Renal pelvis (tissue), 12 donors: ENCODE measurements around the gene HINT1. TPM values are rescaled to one million over a fixed set of nuclear protein-coding genes. Genes with fewer than 3 reads are reported as not detected.
"Not testable (repeated sequence)": the region's sequence is repeated elsewhere in the genome, so short reads cannot be mapped to it uniquely, and the experiment has no call there.

Experiments
- DNase-seq: peaks from one replicate; pipeline ENCODE4 v3.0.0-alpha.2; 2013
- long read RNA-seq, 16 experiments: transcript quantifications; one replicate each; lab custom pipeline, GENCODE V29; 2026
- polyA plus RNA-seq, 3 donors: library from polyadenylated mRNA; unstranded; fragments of 120-200 nt; gene quantifications; one replicate each; pipeline ENCODE4 v1.2.1, GENCODE V29; 2013; ENCODE audit not compliant: insufficient read length in 3 of 3

Gene HINT1
- polyA plus RNA-seq, result 100 to 1,000 TPM; 401 to 444 (median 401) TPM
- long read RNA-seq, donor 1, transcript HINT1-201 (3 exons, 1,081 nt), result major isoform, 484 of 544 reads
- long read RNA-seq, donor 1, transcript HINT1-204 (2 exons, 681 nt), result minor isoform, 6 of 544 reads
- long read RNA-seq, donor 1, transcript HINT1-209 (3 exons, 656 nt), result minor isoform, 6 of 544 reads
- long read RNA-seq, donor 1, partial matches to known transcripts, result 21 of 544 reads
- long read RNA-seq, donor 1, other reads (novel, unspliced or antisense), result 26 of 544 reads
- long read RNA-seq, donor 2, transcript HINT1-201 (3 exons, 1,081 nt), result major isoform, 576 of 671 reads
- long read RNA-seq, donor 2, transcript HINT1-209 (3 exons, 656 nt), result minor isoform, 9 of 671 reads
- long read RNA-seq, donor 2, transcript HINT1-204 (2 exons, 681 nt), result minor isoform, 5 of 671 reads
- long read RNA-seq, donor 2, partial matches to known transcripts, result 45 of 671 reads
- long read RNA-seq, donor 2, other reads (novel, unspliced or antisense), result 36 of 671 reads
- long read RNA-seq, donor 3, transcript HINT1-201 (3 exons, 1,081 nt), result major isoform, 534 of 629 reads
- long read RNA-seq, donor 3, partial matches to known transcripts, result 42 of 629 reads
- long read RNA-seq, donor 3, other reads (novel, unspliced or antisense), result 51 of 629 reads
- long read RNA-seq, donor 4, transcript HINT1-209 (3 exons, 656 nt), result minor isoform, 15 of 741 reads
- long read RNA-seq, donor 4, transcript HINT1-201 (3 exons, 1,081 nt), result major isoform, 638 of 741 reads
- long read RNA-seq, donor 4, transcript HINT1-204 (2 exons, 681 nt), result minor isoform, 6 of 741 reads
- long read RNA-seq, donor 4, partial matches to known transcripts, result 34 of 741 reads
- long read RNA-seq, donor 4, other reads (novel, unspliced or antisense), result 47 of 741 reads
- long read RNA-seq, donor 5, transcript HINT1-201 (3 exons, 1,081 nt), result major isoform, 401 of 467 reads
- long read RNA-seq, donor 5, partial matches to known transcripts, result 36 of 467 reads
- long read RNA-seq, donor 5, other reads (novel, unspliced or antisense), result 20 of 467 reads
- long read RNA-seq, donor 6, transcript HINT1-209 (3 exons, 656 nt), result minor isoform, 5 of 354 reads
- long read RNA-seq, donor 6, transcript HINT1-201 (3 exons, 1,081 nt), result major isoform, 319 of 354 reads
- long read RNA-seq, donor 6, partial matches to known transcripts, result 15 of 354 reads
- long read RNA-seq, donor 6, other reads (novel, unspliced or antisense), result 11 of 354 reads
- long read RNA-seq, donor 7, transcript HINT1-201 (3 exons, 1,081 nt), result major isoform, 542 of 729 reads
- long read RNA-seq, donor 7, transcript HINT1-204 (2 exons, 681 nt), result minor isoform, 6 of 729 reads
- long read RNA-seq, donor 7, transcript HINT1-209 (3 exons, 656 nt), result minor isoform, 21 of 729 reads
- long read RNA-seq, donor 7, partial matches to known transcripts, result 90 of 729 reads
- long read RNA-seq, donor 7, other reads (novel, unspliced or antisense), result 68 of 729 reads
- long read RNA-seq, donor 8, transcript HINT1-201 (3 exons, 1,081 nt), result major isoform, 138 of 165 reads
- long read RNA-seq, donor 8, partial matches to known transcripts, result 13 of 165 reads
- long read RNA-seq, donor 8, other reads (novel, unspliced or antisense), result 9 of 165 reads
- long read RNA-seq, donor 9, transcript HINT1-209 (3 exons, 656 nt), result minor isoform, 11 of 714 reads
- long read RNA-seq, donor 9, transcript HINT1-204 (2 exons, 681 nt), result minor isoform, 9 of 714 reads
- long read RNA-seq, donor 9, transcript HINT1-201 (3 exons, 1,081 nt), result major isoform, 584 of 714 reads
- long read RNA-seq, donor 9, partial matches to known transcripts, result 58 of 714 reads
- long read RNA-seq, donor 9, other reads (novel, unspliced or antisense), result 48 of 714 reads
- long read RNA-seq, donor 10, transcript HINT1-204 (2 exons, 681 nt), result minor isoform, 5 of 477 reads
- long read RNA-seq, donor 10, transcript HINT1-201 (3 exons, 1,081 nt), result major isoform, 408 of 477 reads
- long read RNA-seq, donor 10, transcript HINT1-209 (3 exons, 656 nt), result minor isoform, 5 of 477 reads
- long read RNA-seq, donor 10, partial matches to known transcripts, result 33 of 477 reads
- long read RNA-seq, donor 10, other reads (novel, unspliced or antisense), result 24 of 477 reads
- long read RNA-seq, donor 11, transcript HINT1-201 (3 exons, 1,081 nt), result major isoform, 330 of 416 reads
- long read RNA-seq, donor 11, transcript HINT1-209 (3 exons, 656 nt), result minor isoform, 10 of 416 reads
- long read RNA-seq, donor 11, partial matches to known transcripts, result 40 of 416 reads
- long read RNA-seq, donor 11, other reads (novel, unspliced or antisense), result 35 of 416 reads
- long read RNA-seq, donor 12, transcript HINT1-209 (3 exons, 656 nt), result minor isoform, 20 of 625 reads
- long read RNA-seq, donor 12, transcript HINT1-201 (3 exons, 1,081 nt), result major isoform, 526 of 625 reads
- long read RNA-seq, donor 12, partial matches to known transcripts, result 62 of 625 reads
- long read RNA-seq, donor 12, other reads (novel, unspliced or antisense), result 11 of 625 reads
- long read RNA-seq, donor 13, transcript HINT1-201 (3 exons, 1,081 nt), result major isoform, 293 of 615 reads
- long read RNA-seq, donor 13, transcript HINT1-204 (2 exons, 681 nt), result minor isoform, 5 of 615 reads
- long read RNA-seq, donor 13, partial matches to known transcripts, result 299 of 615 reads
- long read RNA-seq, donor 13, other reads (novel, unspliced or antisense), result 15 of 615 reads
- long read RNA-seq, donor 14, transcript HINT1-201 (3 exons, 1,081 nt), result major isoform, 710 of 996 reads
- long read RNA-seq, donor 14, transcript HINT1-209 (3 exons, 656 nt), result minor isoform, 25 of 996 reads
- long read RNA-seq, donor 14, transcript HINT1-204 (2 exons, 681 nt), result minor isoform, 10 of 996 reads
- long read RNA-seq, donor 14, partial matches to known transcripts, result 128 of 996 reads
- long read RNA-seq, donor 14, other reads (novel, unspliced or antisense), result 120 of 996 reads
- long read RNA-seq, donor 15, transcript HINT1-201 (3 exons, 1,081 nt), result major isoform, 559 of 644 reads
- long read RNA-seq, donor 15, transcript HINT1-209 (3 exons, 656 nt), result minor isoform, 11 of 644 reads
- long read RNA-seq, donor 15, partial matches to known transcripts, result 51 of 644 reads
- long read RNA-seq, donor 15, other reads (novel, unspliced or antisense), result 18 of 644 reads
- long read RNA-seq, donor 16, transcript HINT1-201 (3 exons, 1,081 nt), result major isoform, 650 of 781 reads
- long read RNA-seq, donor 16, transcript HINT1-204 (2 exons, 681 nt), result minor isoform, 7 of 781 reads
- long read RNA-seq, donor 16, partial matches to known transcripts, result 67 of 781 reads
- long read RNA-seq, donor 16, other reads (novel, unspliced or antisense), result 56 of 781 reads

DNA sequence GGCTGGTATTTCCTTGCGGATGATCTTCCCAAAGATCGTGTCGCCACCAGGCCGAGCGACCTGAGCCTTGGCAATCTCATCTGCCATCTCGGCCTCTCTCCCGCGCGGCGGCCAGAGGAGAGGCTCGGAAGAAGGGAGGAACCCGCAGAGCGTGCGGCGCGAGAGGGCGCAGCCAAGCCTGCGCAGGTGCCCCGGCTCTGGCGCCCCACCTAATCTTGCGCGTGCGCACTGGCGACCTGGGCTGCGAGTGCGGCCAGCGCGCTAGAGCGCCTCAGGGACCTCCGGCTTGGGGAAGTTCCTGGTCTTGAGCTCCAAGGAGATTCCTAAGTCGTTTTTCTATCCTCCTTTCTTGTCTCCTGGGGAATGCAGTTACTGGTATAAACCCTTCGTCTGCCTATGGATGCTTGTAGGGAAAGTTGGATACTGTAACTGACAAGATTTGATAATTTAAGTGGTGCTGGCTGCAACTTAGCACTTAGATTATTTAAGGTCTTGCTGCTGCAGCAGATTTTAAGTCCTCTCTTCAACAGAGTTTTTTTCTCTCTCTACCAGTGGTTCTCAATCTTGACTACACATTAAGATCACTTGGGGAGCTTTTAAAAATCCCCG lies at the start of gene HINT1:
HINT1 (minus strand) TSS at position 138 of the 609 bp plus-strand sequence; CDS start at position 87, 51 bp downstream.
- peak; percentile 90 for DNase-seq

DNA sequence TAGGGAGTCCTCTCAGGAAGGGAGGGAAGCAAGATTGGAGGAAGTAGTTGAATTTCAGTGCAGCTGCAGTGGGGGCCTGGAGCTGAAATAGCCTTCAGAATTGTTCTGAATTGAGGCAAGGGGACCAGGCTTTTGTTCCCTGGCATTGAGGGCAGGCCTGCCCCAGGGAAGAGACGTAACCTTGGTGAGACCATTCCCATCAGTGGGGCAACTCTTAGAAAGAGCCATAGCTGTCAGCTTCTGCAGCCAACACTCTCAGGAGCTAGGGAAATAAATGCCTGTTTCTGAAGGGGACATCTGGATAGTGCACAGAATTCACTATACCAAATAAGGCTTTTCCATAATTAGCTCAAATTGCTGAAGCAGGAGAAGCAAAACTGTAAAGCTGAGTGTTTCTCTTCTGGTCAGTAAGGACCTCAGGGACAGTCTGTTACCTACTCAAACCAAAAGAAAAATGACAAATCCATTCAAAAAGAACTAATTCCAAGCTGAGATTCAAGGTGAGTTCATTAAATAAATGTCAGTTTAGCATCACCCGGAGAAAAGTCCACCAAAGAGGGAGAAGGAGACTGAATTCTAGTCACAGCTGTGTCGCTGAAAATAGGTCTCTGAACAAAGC lies 49.7 kb upstream of the HINT1 start:
- DNase-seq, result no peak

DNA sequence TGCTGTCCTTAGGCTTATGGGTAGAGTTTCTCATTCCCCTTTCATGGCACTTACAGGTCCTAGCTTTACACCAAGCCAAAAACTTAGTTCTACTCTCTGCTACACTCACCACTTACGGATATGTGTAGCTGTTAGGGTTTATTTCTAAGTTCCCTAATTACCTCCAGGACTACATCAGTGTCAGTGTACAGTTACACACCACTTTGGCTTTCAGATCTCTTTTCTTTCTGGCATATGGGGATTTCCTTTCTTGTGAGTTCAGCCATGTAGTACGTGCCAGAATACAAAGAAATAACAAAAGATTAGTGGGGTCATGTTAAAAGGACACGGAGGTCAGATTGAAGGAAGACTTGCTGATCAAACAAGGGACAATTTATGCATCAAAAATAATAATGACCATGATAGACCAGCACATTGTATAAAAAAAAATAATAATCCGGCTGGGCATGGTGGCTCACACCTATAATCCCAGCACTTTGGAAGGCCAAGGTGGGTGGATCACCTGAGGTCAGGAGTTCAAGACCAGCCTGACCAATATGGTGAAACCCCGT lies 47.5 kb upstream of the HINT1 start:
- no peak for DNase-seq

DNA sequence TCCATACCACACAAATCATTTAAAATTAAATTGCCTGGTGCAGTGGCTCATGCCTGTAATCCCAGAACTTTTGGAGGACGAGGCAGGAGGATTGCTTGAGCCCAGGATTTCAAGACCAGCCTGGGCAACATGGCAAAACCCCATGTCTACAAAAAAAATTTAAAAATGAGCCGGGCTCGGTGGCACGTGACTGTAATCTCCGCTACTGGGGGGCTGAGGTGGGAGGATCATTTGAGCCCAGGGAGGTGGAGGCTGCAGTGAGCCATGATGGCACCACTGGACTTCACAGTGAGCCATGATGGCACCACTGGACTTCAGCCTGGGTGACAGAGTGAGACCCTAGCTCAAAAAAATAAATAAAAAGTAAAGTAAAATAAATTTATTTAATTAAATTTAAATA lies 46.6 kb upstream of the HINT1 start:
- no peak for DNase-seq

DNA sequence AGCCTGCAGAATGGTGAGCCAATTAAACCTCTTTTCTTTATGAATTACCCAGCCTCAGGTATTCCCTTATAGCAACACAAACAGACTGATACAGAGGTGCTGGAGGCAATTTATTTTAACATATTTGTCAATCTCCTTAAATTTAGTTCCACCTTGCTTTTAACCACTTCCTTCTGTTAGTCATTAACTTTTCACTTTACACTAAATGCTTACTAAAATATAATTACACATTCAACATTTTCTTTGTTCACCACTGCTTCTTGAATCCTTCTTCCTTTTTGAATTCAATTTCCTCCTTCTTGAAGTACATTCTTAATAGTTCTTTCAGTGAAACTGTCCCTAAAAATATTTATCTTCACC lies 45.1 kb upstream of the HINT1 start:
- no peak for DNase-seq

DNA sequence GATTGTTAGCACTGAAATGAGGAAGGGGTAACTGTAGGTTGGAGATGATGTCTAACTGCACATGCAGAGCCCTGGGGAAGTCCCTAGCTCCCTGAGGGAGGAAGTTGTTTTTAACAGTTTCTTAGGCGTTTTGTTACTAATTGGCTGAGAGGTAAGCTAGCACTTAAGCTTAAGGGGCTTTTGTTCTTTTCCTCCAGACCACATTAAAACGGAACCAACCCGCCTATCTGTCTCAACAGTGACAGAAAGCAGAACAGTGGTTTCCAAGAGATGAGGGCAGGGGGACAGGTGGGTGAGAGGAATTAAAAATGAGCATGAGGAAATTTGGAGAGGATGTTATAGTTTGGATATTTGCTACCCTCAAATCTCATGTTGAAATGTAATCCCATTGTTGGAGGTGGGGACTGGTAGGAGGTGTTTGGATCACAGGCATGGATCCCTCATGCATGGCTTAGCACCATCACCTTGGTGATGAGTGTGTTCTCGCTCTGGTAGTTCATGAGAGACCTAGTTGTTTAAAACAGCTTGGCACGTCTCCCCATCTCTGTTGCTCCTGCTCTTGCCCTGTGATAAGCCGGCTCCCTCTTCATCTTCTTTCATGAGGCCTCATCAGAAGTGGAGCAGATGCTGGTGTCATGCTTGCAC lies 44.6 kb upstream of the HINT1 start:
- DNase-seq, result peak; percentile 20

DNA sequence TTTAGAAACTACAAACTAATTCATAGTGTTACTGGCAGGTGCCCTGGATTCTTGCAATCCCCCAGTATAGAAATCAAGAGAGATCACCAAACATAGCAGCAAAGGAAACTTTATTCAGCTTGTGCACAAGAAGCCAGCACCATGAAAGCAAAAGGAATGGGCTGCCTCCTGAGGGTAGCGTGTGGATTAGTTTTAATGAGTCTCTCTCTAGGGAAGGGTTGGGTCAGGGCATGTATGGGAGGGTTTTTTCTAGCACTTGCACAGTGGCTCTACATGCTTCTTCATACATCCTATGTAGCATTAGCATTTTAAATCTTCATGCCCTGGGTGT lies 44.1 kb upstream of the HINT1 start:
- DNase-seq, result no peak

DNA sequence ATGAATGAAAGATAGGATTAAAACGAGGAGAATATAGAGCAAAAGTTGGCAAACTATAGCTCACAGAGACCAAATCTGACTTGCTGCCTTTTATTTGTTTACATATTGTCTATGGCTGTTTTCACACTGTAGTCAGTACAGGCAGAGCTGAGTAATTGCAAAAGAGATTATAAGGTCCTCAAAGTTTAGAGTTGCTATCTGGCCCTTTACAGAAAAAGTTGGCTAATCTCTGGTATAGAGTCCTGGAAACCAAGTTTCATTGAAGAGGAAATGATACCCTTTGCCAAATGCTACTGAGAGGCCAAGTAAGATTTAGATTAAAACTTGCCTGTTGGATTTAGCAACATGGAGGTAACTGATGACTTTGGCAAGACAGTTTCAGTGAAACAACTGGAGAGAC lies 41.7 kb upstream of the HINT1 start:
- no peak for DNase-seq

DNA sequence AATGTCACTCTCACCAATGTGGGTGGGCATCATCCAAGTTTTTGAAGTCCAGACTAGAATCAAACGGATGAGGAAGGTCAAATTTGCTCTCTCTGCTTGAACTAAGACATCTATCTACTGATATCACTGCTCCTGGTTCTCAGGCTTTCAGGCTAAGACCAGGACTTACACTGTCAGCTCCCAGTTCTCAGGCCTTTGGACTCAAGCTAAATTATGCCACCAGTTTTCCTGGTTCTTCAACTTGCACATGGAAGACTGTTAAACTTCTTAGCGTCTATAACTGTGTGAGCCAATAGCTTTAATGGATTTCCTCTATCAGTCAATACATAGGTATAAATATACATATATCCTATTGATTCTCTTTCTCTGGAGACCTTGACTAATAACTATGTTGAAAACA lies 41.0 kb upstream of the HINT1 start:
- DNase-seq, result no peak

DNA sequence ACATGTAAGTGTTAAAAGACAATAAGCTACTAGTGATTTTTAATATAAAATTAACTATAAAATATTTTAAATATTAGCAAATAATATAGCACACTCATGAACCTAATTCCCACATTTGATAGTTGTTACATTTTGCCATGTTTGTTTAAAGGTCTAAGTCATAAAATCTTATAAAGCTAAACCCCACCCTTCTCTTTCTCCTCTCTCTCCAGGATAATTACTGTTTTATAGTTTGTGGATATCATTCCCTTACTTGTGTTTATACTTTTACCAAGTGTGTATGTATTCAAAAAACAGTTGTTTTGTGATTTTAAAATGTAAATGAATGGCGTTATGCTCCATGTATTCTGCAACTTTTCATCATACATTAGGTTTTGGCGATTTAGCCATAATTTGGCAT lies 39.9 kb upstream of the HINT1 start:
- no peak for DNase-seq

DNA sequence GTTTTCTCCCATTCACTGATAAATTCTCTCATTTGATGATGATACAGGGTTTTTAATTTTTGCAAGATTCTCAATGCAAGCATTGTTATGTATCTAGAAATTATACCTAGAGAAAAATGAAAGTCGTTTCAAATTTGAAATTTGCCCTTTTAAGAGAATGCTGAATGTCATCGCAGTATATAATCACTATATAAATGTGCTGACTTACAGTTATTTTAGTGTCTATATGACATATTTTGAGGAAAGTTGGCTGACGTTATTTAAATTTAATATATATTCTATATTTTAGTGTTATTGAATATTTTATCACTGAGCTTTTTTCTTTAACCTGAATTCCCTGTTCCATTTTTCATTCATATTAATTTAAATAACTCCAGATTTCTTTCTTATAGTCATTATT lies 35.5 kb upstream of the HINT1 start:
- DNase-seq, result no peak

DNA sequence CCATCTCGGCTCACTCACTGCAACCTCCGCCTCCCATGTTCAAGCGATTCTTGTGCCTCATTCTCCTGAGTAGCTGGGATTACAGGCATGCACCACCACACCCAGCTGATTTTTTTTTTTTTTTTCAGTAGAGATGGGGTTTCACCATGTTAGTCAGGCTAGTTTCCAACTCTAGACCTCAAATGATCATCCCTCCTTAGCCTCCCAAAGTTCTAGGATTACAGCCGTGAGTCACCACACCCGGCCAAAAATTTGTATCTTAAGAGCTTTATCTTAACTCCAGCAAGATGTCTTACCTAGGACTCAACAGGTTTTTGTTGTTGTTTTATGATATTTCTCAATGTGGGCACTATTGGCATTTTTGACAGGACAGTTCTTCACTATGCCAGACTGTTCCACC lies 33.6 kb upstream of the HINT1 start:
- no peak for DNase-seq

DNA sequence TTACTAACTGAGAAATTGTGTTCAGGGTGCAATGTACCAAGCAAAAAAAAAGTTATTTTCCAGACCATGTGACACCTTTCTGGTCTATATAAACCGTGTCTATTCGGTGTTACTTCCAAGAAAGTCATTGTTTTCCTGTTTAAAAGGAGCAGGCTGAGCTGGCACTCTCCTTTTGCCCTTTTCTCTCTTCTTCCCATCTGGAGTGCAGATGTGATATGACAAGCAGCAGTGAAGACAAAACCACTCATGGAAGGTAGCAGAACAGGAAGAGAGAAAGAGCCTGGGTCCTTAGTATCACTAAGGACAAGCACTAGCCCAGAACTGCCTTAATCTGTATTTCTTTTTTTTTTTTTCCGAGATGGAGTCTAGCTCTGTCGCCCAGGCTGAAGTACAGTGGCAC lies 31.3 kb upstream of the HINT1 start:
- DNase-seq, result no peak

DNA sequence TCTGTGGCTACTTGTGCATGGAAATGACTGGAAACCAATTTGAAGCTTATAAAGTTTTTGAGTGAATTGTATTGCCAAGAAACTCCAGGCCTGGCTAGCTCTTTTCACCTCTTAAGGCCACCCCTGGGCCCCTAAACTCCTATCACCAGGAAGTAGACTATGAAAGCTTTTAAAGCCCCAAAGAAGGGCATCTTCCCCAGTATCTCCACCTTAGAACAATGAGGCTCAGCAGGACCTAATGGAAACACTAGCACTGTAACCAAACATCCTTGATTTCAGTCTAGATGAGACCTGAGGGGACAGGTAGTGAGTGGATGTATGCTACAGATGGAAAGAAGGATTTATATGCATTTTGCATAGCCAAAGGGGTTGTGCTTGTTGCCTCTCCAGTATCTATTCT lies 30.6 kb upstream of the HINT1 start:
- no peak for DNase-seq

DNA sequence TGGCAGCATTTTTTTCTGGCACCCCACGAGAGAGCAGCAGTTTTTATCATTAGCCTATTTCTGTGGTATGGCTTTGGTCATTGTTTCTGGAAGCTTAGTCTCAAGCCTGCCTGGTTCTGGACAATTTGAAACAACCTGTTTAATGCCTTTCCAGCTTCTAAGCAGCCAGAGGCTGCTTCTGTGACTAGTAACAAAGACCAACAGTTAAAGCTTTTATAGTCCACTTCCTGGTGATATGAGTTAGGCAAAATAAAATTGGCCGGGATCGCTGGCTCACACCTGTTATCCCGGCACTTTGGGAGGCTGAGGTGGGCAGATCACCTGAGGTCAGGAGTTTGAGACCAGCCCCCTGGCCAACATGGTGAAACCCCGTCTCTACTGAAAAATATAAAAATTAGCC lies 29.7 kb upstream of the HINT1 start:
- DNase-seq, result no peak

DNA sequence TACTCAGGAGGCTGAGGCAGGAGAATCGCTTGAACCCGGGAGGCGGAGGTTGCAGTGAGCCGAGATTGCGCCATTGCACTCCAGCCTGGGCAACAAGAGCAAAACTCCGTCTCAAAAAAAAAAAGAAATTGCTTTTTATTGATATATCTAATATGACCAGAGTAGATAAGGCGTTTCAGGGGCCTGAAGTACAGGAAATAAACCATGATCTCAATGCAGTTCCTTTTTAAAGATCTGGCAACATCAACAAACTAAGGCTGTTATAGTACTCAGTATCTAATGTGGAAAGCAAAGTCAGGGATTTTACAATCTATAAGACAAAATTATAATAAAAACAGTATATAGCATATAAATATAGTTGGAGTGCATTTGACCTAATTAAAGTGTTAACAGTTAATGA lies 28.8 kb upstream of the HINT1 start:
- DNase-seq, result not testable (repeated sequence)
